ENCODE measurements around the gene FBXO5.
"Not testable (repeated sequence)": the region's sequence is repeated elsewhere in the genome, so short reads cannot be mapped to it uniquely, and the experiment has no call there.

FBXO5 gene

DNA sequence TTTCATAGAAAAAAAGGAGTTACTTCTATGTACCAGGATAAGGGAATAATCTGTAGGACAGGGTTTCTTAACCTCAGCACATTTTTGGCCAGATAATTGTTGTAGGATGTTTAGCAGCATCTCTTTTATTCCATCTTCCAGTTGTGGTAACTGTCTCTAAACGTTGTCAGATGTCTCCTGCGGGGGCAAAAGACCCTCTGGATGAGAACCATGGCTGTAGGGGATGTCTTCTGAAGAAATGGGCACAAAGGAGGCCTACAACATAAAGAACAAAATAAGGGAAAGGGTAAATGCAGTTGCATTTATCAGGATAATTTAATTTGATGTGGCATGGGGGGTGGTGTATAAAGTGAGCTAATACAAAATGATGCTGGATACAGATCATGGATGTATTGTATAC lies 4.1 kb upstream of the FBXO5 start:
- DNase-seq (ENCODE audit: low spot score), result no peak

DNA sequence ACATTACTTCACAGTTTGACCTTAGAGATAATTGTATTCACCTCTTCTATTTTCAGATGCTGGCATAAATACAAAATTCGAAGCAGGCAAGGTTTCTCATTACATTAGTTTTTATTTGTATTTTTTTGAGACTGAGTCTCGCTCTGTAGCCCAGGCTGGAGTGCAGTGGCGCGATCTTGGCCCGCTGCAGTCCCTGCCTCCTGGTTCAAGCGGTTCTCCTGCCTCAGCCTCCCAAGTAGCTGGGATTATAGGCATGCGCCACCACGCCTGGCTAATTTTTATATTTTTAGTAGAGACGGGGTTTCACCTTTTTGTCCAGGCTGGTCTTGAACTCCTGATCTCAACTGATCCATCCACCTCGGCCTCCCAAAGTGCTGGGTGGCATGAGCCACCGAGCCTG lies 2.5 kb upstream of the FBXO5 start:
- not testable (repeated sequence) for DNase-seq (ENCODE audit: low spot score)

DNA sequence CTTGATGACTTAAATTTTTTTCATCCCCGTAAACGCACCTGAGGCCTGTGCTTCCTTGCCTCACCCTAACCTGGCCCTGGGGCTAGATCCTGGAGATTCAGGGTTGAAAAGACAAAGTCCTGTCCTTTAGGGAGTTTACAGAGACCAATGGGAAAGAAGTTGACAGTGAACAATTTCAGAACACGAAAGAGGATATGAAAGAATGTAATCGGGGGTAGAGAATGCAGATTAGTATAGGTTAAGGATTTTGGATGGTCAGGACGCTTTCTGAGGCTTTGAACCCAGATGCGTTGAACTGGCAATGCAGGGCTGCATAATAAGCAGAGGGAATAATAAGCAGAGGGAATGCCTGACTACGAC lies 1.7 kb upstream of the FBXO5 start:
- no peak for DNase-seq (ENCODE audit: low spot score)

DNA sequence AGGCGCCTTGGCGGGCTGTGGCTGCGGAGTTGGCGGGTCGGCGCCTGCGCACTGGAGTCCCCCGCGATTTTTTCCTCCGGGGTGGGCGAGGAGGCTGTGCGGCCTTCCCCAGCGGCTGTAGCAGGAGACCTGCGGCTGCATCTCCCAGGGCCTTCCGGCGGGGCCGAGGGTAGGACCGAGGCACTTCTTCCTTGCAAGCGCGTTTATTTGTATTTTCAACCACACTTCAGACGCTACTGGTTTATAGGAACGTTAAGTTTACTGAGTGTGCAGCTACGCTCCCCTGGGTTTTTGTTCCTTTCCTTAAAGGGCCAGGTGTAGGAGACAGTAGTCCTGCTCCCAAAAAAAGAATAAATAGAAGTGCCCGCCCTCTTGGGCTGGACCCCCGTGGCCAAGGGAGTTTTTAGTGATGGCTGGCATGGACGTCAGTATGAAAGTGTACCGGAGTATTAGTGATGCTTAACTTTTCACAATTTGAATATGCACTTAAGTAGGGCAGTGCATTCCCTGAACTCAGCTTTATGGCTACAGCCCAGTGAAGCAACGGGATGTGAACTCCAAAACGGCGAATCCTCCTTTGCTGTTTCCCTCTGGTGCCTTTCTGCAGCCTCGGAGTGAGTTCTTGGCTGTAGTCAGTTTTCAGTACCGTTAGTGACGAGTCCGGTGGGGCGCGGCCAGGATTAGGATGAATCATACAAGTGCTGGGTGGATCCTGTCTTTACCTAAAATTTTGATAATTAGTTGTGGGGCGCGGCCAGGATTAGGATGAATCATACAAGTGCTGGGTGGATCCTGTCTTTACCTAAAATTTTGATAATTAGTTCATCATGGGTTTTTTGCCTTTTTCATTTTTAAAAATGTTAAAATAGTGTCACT lies 1.0 kb upstream of the FBXO5 start:
- DNase-seq (ENCODE audit: low spot score), result peak; percentile 96

DNA sequence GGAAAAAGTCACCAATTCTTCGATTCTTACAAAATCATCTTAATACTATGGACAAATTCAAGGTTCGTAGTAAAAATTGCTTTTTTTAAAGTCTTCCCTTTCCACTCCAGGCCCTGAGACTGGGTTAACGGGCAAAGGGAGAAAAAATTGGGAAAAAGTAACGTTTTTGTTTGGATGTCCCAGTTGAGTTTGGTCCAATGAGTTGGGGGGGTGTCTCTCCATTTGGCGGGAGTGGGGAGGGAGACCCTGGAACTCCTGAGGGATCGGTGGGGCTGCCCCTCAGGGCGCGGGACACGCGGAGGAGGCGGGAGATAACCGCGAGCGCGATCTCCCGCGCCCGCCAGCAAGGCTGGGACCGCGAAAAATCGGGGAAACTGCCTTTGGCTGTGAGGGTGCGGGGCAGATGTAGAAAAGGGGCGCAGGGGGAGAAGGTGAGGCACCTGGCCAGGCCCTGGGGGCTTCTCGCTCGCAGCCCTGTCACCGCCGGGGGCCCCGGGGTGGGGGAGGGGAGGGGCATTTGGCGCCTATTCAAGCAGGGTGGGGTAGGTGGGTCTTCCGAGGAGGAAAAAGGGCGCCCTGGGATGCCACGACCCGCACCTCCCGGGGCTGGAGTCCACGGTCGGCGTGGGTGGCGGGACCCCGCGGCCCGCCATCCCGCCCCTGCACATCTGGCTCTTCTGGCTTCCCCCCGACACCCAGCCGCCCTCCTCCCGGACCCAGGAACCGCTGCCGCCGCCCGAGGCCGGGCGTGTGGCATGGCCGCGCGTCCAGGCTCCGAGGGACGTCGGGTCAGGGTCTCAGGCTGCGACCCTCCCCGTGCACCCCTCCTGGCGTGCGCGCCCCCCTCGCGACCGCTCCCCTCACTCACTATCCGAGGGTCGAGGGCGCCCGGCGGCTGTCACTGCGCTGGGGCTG lies 595 bp downstream of the FBXO5 start:
- DNase-seq (ENCODE audit: low spot score), result no peak

DNA sequence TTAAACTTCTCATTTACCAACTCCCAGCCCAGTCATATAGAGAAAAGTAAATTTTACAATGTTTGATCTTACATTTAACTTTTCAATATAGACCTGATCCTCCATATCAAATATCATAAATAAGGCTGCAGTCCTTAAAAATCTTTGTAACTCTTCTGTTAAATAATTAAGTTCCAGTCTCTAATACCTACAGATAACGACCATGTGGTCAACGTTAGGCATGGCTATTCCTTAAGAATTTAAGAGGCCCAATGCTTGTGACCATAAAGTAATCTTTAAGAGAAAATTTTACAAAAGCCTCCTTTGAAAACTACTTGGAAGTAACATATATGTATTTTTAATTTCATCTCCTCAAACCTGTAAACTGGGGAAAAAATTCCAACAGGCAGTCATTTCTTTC lies 1.6 kb downstream of the FBXO5 start:
- no peak for DNase-seq (ENCODE audit: low spot score)

DNA sequence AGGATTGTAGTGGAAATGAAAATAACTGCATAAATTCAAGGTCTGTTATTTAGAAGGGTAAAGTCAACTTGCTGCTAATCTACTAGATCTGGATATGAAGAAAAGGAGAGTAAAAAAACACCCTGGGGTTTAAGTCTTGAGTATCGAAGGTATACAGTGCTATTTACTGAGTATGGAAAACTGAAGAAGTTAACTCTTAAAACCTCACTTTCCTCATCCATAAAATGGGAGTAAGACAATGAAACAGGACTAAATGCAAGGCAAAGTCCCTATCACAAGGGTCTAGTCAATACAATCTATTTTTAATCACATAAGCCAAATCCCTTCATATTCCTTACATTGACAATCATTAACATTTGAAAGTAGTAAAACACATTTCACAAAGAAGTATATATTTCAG lies 2.2 kb downstream of the FBXO5 start:
- no peak for DNase-seq (ENCODE audit: low spot score)

DNA sequence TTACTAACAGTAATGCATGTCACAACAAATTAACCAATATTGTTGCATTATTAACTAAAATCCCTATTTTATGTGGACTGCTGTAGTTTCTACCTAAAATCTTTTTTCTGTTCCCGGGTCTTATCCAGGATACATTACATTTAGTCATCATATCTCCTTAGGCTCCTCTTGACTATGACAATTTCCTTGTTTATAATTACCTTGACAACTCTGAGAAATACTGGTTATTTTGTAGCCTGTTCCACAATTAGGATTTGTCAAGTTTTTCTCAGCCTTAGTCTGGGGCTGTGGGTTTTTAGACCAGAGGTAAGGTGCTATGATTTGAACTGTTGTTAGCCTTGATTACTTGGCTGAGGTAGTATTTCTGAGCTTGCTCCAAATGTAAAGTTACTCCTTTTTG lies 3.7 kb downstream of the FBXO5 start:
- DNase-seq (ENCODE audit: low spot score), result no peak

DNA sequence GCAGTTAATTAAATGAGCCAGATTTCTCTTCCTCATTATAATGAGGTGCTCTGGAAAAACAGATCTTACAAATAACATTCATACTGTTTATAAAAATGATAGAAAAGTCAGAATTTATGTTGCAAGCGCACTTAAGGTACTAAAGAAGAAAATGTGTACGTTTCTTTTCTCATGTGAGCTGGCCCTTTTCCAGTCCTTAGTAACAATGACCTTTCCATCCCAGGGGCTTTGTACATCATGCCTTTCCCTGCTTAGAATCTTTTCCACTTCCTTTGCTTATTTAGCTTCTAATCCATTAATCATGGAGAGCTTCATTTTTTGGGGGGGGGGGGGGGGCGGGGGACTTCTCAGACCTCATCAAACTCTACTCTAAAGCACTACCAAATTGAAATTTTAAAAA lies 4.8 kb downstream of the FBXO5 start:
- DNase-seq (ENCODE audit: low spot score), result no peak

DNA sequence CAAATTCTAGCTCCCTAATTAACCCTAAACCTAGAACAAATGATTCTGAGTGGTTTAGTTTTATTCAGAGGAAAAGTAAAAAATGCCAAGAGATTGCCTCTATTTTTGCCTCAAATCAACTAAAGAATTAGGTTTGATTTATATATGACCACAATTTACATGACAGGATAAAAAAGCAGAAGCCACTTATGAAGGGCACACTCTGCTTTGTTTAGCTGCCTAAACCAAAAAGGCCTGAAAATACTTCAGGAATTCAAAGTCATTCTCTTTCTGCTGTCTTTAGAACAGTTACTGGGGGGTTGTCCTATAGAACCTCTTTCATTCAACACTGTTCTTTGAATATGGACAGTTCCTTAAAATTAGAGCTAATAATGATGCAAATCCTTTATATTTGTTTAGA lies 5.3 kb downstream of the FBXO5 start:
- DNase-seq (ENCODE audit: low spot score), result no peak

DNA sequence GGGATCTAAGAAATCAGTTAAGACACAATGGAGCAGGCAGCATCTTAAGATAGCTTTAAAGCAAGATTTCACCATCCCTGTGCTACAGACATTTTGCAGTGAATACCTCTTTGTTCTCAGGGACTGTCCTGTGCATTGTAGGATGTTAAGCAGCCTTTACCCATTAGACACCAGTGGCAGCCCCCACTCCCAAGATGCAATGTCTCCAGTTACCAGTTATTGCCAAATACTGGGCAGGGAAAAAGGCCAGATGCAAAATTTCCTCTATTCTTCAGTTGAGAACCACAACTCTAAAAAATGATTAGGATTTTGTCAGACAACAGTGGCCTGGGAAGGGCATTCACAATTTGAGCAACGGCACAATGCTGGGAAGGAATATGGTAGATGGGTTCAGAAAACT lies 6.1 kb downstream of the FBXO5 start:
- no peak for DNase-seq (ENCODE audit: low spot score)

DNA sequence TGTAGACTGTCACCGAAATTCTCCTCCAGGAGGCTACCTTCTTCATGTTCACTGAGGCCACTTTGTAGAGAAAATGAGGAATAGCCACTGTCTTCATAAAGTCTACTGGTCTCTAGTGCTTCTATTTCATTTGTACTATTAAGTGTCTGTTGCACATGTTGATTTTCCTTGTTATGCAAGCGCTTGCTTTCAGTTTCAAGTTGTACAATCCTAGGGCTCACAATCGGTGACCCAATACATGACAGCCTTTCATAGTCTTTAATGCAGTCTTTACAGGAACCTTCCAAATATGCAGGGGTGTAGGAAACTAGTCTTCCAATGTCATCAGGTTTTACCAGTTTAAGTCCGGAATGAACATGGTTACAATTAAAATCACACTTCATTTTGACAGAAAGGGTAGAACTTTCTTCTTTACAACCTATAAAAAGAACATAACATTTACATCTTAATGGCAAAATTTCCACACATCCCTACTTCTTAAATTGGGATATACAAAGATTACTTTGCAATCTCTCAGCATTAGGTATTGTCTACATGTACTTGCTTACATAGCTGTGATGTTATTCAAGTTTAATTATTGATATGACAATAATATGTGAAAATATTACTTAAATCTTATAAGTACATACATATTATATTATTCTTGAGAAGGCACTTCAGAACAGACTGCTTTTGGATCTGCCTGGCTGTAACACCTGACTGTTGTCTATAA lies 7.5 kb downstream of the FBXO5 start:
- DNase-seq (ENCODE audit: low spot score), result peak; percentile 28

DNA sequence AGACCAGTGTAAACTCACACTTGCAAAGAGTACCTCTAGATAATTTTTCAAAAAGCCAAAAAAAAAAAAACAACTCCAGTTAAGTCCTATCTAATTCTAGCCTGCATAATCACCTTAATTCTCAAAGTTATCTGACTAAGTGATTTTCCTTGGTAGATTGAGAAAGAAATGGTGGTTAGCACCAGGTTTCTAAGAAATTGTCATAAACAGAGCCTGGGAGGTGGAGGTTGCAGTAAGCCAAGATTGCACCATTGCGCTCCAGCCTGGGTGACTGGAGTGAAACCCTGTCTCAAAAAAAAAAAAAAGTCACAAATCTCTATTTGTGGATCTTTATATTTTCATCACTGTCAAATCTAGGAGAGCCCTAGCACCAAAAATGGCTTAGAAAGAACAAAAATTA lies 8.9 kb downstream of the FBXO5 start:
- peak; percentile 25 for DNase-seq (ENCODE audit: low spot score)

DNA sequence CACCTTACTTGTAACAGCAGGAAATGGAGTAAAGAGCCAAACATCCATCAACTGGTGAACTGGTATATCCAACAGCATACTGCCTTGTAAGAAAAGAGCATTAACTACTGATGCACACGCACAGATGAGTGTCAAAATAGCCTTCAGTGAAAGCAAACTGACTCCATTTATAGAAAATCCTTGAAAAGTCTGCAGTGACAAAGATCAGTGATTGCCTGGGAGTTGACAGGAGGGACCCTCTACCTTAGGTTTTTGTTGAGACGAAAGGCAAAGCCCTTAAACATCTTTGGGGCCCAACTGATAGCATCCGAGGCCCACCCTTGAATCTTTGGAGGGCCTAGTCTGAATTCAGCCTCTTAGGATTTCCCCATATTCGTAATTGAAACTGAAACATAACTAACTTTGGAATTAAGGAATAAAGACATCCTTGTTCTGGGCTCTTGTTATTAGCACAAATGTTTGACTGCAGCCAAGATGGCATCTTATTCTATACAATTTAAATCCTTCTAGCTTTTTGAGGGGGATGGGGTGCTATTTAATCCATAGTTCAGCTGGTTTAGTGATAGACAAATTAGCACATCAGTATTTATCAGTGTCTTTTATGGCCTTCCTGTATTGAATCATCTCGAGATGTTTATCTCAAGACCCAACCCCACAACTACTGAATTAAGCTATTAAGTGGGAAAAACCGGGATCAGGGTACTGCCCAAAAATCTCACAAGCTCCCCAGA lies 13.0 kb downstream of the FBXO5 start:
- DNase-seq (ENCODE audit: low spot score), result no peak

DNA sequence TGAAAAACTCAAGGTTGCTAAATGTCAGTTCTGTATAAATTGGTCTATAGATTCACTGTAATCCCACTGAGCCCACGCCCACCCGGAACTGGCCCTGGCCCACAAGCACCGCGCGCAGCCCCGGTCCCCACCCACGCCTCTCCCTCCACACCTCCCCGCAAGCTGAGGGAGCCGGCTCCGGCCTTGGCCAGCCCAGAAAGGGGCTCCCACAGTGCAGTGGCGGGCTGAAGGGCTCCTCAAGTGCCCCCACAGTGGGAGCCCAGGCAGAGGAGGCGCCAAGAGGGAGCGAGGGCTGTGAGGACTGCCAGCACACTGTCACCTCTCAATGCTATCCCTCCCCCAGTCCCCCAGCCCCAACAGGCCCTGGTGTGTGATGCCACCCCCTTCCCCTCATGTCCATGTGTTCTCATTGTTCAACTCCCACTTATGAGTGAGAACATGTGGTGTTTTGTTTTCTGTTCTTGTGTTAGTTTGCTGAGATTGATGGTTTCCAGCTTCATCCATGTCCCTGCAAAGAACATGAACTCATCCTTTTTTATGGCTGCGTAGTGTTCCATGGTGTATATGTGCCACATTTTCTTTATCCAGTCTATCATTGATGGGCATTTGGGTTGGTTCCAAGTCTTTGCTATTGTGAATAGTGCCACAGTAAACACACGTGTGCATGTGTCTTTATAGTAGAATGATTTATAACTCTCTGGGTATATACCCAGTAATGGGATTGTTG lies 16.5 kb downstream of the FBXO5 start:
- not testable (repeated sequence) for DNase-seq (ENCODE audit: low spot score)

DNA sequence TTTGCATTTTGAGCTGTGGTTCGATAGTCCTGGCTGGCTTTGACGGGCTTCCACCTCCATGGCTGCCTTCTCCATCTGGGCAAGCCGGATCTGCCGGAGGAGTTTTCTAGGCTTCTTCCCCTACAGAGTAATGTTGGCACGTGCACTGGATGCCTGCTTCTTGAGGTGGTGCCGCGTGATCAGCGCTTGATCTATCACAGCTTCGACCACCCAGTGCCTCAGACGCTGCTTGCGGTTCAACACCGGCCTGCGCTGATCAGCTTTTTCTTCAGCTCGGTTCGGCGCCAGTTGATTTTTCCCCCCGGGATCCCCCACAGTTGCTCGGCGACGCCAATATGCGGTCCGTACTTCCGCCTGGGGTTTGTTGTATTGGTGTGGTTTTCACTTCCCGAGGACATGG lies 23.5 kb downstream of the FBXO5 start:
- DNase-seq (ENCODE audit: low spot score), result no peak

DNA sequence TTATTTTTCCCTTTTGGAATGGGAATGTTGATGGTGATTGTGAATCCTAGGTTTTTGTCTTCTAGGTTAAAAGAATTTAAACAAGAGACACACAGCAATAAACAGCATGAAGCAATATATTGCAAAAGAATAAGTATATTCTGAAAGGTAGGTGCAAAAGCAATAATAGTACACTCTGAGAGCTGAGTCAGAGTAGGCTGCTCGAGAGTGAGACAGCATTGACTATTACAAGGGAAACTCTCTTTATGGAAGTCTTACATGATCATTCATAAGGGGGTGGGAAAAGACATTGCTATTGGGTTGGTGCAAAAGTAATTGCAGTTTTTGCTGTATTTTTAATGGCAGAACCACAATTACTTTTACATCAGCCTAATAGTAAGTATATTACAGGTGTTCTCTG lies 25.0 kb downstream of the FBXO5 start:
- DNase-seq (ENCODE audit: low spot score), result no peak

DNA sequence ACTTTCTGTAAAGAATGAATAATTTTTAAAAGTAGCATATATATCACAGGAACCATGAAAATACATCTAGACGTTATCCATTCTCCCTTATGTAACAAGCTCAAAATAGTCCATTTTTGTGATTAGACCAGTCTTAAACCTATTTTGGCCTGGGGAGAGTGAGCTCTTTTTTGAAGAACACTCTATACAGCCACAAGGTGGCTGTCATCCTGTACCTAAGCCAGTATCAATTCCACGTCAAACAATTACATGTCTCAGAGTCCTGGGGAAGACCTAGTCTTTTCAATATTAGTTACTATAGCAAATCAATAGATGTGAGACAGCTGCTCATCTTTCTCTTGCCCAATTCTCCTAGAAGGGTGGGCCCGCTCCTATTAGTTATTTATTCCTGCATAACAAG lies 28.4 kb downstream of the FBXO5 start:
- DNase-seq (ENCODE audit: low spot score), result no peak

DNA sequence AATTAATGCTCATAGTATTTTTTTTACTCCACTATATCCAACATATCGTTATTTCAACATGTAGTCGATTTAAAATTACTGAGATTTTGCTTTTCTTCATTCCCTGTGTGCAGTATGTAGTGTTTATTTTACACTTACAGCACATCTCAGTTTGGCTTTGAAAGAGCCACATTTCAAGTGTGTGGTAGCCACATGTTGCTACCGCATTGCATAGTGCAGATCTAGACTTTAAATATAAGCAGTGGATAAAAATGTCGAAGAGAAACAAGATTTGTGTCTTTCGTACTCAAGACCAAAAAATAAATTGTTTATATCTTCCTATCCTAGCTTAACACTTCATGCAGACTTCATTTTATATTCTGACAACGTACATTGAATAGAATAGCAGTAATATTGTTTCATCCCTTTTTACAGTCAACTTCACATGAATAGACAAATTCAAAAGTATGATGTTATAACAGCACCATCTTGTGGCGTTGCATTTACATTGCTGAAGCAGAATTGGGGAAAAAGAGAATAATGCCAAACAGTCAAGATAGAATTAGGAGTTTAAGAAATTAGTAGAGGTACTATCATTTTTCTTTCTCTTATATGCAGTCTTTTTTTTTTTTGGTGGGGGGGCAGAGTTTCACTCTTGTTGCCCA lies 29.9 kb downstream of the FBXO5 start:
- DNase-seq (ENCODE audit: low spot score), result peak; percentile 19

DNA sequence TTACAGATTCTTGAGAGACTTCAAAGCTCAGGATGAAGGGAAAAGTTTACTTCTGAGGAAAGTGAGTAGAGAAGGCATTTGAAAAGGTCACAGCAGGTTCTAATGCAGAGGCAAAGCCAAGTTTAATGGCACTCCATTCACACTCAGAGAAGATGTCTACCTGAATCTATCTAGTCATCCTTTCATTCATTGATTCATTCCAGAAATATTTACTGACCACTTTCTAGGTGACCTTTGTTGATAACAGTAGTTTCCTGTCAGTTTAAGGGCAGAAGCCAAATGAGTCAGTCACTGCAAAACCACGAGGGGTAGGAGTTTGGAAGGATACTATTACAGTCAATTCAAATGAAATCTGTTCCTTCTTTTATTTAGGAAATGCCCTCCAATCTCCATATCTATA lies 30.8 kb downstream of the FBXO5 start:
- DNase-seq (ENCODE audit: low spot score), result peak; percentile 11

DNA sequence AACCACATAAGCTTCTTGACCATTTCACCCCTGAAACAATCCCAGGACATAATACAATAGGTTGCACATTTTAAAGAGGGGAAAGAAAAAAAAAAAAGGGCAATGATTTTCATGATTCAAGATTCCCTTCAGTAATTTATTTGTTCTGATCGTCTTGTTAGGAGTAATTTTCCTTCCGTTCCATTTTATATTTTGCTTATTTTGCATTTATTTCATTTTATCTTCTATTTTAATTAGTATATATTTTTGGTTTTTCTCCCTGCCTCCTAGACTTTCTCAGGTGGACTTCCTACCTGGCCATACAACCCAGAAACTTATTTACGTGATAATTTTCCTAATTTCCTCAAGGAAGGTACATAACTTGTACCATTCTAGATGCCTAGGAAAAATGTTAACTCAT lies 32.6 kb downstream of the FBXO5 start:
- no peak for DNase-seq (ENCODE audit: low spot score)

Measured in activated CD4-positive, alpha-beta T cell treated with anti-CD3 and anti-CD28 coated beads, Interleukin-2, Interleukin-4, amounts not matched to agents 100 ng/mL and 50 ng/mL, durations not matched to agents 16 hours and 8 hours (primary cell).